Tibial nerve (tissue), 4 donors: ENCODE results near the gene ASB11.

Source experiments
- CTCF ChIP-seq, 5 experiments: fragments of 200-600 bp in 3 of 5; fragments of 450-650 bp in 2 of 5; sonication (generic) in 3 of 5; IDR thresholded peaks; one replicate each; pipeline ENCODE4 v1.5.1; 2016 to 2019; ENCODE audit warnings: antibody characterized with exemption in 5 of 5, mild to moderate bottlenecking in 3 of 5, moderate library complexity in 2 of 5
- EP300 ChIP-seq, 2 donors: sonication (generic); formaldehyde crosslinking; IDR thresholded peaks; one replicate each; pipeline ENCODE4 v1.6.1; 2017; ENCODE audit warnings: antibody characterized with exemption in 2 of 2, mild to moderate bottlenecking in 1 of 2
- POLR2A ChIP-seq, 2 donors: fragments of 450-650 bp; IDR thresholded peaks; one replicate each; pipeline ENCODE4 v1.6.1; 2017; ENCODE audit warnings: antibody characterized with exemption in 2 of 2, mild to moderate bottlenecking in 2 of 2, moderate library complexity in 2 of 2

GRCh38 chrX:15328131-15328530, 12.7 kb upstream of the ASB11 start:
- TF ChIP-seq CTCF (IDR thresholded peaks at IDR 0.05) (no peak), POLR2A (IDR thresholded peaks at IDR 0.05) (no peak), EP300 (IDR thresholded peaks at IDR 0.05) (no peak)
